K562 (cell line): ENCODE results near the gene GIT2. TPM values are rescaled to one million over a fixed set of nuclear protein-coding genes. Genes with fewer than 3 reads are reported as not detected.

Experiments used
- BCOR ChIP-seq: fragments of 450-650 bp; IDR thresholded peaks from 2 replicates; pipeline ENCODE4 v1.6.1; 2016
- C11orf30 ChIP-seq: fragments of 450-650 bp; IDR thresholded peaks from 2 replicates; pipeline ENCODE4 v1.6.1; 2016; ENCODE audit warnings: low read depth, mild to moderate bottlenecking
- CBFB ChIP-seq: sonication (generic); formaldehyde crosslinking; IDR thresholded peaks from 2 replicates; pipeline ENCODE4 v1.4.0; 2020; ENCODE audit warnings: mild to moderate bottlenecking, missing genetic modification reagents
- EGR1 ChIP-seq: fragments of 450-650 bp; conservative IDR thresholded peaks from 2 replicates; pipeline ENCODE4 v1.6.1; 2017; ENCODE audit warnings: mild to moderate bottlenecking
- ELF2 ChIP-seq: fragments of 250-450 bp; sonication (Bioruptor Pico); IDR thresholded peaks from 2 replicates; pipeline ENCODE4 v1.5.0; 2021; ENCODE audit warnings: mild to moderate bottlenecking
- EP400 ChIP-seq: fragments of 450-650 bp; IDR thresholded peaks from 2 replicates; pipeline ENCODE4 v1.6.1; 2017; ENCODE audit warnings: antibody characterized with exemption, mild to moderate bottlenecking, moderate library complexity
- ESRRA ChIP-seq: fragments of 450-650 bp; IDR thresholded peaks from 2 replicates; pipeline ENCODE4 v1.6.1; 2014; ENCODE audit warnings: low read depth, mild to moderate bottlenecking, moderate library complexity, borderline replicate concordance
- MCM3 ChIP-seq: fragments of 450-650 bp; IDR thresholded peaks from 2 replicates; pipeline ENCODE4 v1.6.1; 2016
- MEIS2 ChIP-seq: fragments of 450-650 bp; IDR thresholded peaks from 2 replicates; pipeline ENCODE4 v1.6.1; 2014; ENCODE audit warnings: mild to moderate bottlenecking; ENCODE audit not compliant: partially characterized antibody
- NCOA1 ChIP-seq: fragments of 450-650 bp; IDR thresholded peaks from 2 replicates; pipeline ENCODE4 v1.6.1; 2016; ENCODE audit warnings: low read depth
- NCOA6 ChIP-seq: fragments of 450-650 bp; IDR thresholded peaks from 2 replicates; pipeline ENCODE4 v1.6.1; 2017; ENCODE audit warnings: mild to moderate bottlenecking
- PCBP1 ChIP-seq: fragments of 200-400 bp; formaldehyde crosslinking; IDR thresholded peaks from 2 replicates; pipeline ENCODE4 v1.6.1; 2018; ENCODE audit warnings: mild to moderate bottlenecking, low read depth, low read length; ENCODE audit not compliant: poor library complexity, severe bottlenecking
- POLR2B ChIP-seq: fragments of 450-650 bp; IDR thresholded peaks from 2 replicates; pipeline ENCODE4 v1.6.1; 2018; ENCODE audit warnings: low read depth; ENCODE audit not compliant: partially characterized antibody
- PRMT5 ChIP-seq: sonication (generic); formaldehyde crosslinking; IDR thresholded peaks from 2 replicates; pipeline ENCODE4 v1.5.0; 2020; ENCODE audit warnings: missing genetic modification reagents
- RBFOX2 ChIP-seq: fragments of 200-400 bp; formaldehyde crosslinking; IDR thresholded peaks from 2 replicates; pipeline ENCODE4 v1.6.1; 2017; ENCODE audit warnings: low read depth, mild to moderate bottlenecking, low read length, moderate library complexity
- SMAD4 ChIP-seq: fragments of 250-450 bp; sonication (Bioruptor Pico); conservative IDR thresholded peaks from 2 replicates; pipeline ENCODE4 v1.8.0; 2021; ENCODE audit warnings: inconsistent platforms, mild to moderate bottlenecking, moderate library complexity
- SP1 ChIP-seq: sonication (generic); formaldehyde crosslinking; IDR thresholded peaks from 2 replicates; pipeline ENCODE4 v1.8.1; 2022; ENCODE audit warnings: mild to moderate bottlenecking, missing genetic modification reagents
- polyA plus RNA-seq, 8 experiments: library from polyadenylated mRNA; depleted of rRNA in 4 of 8; stranded (reverse) in 5 of 8; unstranded in 3 of 8; fragments of >200 nt; fragmentation: Nextera tagmentation in 2 of 8; fragmentation: Illumina TruSeq in 1 of 8; extraction: Ambion mirVana in 2 of 8; extraction: Trizol in 1 of 8; gene quantifications; 2 replicates each; pipeline versions ENCODE4 v1.2.1 to v1.2.3, GENCODE V29; 2011 to 2014; ENCODE audit warnings: inconsistent platforms in 1 of 8, missing spikeins in 1 of 8
- total RNA-seq, 7 experiments: library from RNA; depleted of rRNA in 6 of 7; stranded (reverse); fragments of >200 nt in 6 of 7; fragmentation: Illumina TruSeq in 2 of 7; extraction: Trizol in 2 of 7; gene quantifications; 2 replicates each; pipeline versions ENCODE4 v1.2.1 to v1.2.3, GENCODE V29; 2011 to 2021; ENCODE audit warnings: low replicate concordance in 1 of 7
- TF ChIP-seq, protein P1 (sequence below): sonication (generic); formaldehyde crosslinking; IDR thresholded peaks from 2 replicates; pipeline ENCODE4 v1.8.1; 2023; ENCODE audit warnings: mild to moderate bottlenecking, missing genetic modification reagents
- TF ChIP-seq, protein P2 (sequence below): sonication (generic); formaldehyde crosslinking; IDR thresholded peaks from 2 replicates; pipeline ENCODE4 v1.8.0; 2022; ENCODE audit warnings: mild to moderate bottlenecking, missing genetic modification reagents
- TF ChIP-seq, protein P3 (sequence below): sonication (generic); formaldehyde crosslinking; IDR thresholded peaks from 2 replicates; pipeline ENCODE4 v1.9.0; 2022; ENCODE audit warnings: mild to moderate bottlenecking, missing genetic modification reagents
- TF ChIP-seq, protein P4 (sequence below): fragments of 450-650 bp; IDR thresholded peaks from 2 replicates; pipeline ENCODE4 v1.6.1; 2016; ENCODE audit warnings: borderline replicate concordance

Gene GIT2
- total and polyA plus RNA-seq, 9 of the 15 experiments (the other 6 are each of a cell fraction or from before 2014, with no cell fraction given) = 4.0 to 30.4 (median 23.5) TPM

DNA sequence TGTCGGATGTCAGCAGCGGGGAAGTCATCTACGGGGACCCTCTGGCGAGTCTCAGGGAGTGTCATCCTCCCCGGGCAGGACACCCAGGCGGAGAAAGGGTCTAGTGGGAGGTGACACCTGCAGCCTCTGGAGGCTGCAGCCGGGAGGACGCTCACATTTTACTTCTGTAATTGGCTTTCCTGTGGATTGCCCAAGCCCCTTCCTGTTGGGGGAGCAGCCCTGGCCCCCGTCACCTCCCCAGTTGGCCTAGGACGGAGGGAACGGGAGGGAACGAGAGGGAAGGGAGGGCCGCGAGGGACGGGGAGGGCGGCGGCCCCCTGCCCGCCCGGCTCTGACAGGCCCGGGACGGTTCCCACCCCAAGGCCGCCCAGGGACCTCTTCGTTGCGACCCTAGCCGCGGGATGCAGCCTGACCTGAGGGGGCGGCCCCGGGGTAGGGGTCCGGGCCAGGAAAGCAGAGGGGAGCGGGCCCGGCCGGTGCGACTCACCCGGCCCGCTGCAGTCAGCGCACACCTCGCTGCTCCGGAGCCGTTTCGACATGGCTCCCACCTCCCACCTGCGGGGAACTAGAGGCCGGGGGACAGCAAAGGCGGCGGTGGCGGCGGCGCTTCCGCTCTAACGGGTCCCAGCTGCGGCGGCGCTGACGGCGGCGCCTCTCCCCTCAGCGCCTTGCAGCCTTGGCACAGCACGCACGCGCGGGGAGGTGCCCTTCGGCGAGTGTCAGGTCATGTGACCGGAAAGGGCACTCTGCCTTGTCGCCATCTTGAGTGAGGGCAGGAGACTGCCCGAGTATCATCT is at the start of gene GIT2 (continued):
- TF ChIP-seq, protein P1, sequence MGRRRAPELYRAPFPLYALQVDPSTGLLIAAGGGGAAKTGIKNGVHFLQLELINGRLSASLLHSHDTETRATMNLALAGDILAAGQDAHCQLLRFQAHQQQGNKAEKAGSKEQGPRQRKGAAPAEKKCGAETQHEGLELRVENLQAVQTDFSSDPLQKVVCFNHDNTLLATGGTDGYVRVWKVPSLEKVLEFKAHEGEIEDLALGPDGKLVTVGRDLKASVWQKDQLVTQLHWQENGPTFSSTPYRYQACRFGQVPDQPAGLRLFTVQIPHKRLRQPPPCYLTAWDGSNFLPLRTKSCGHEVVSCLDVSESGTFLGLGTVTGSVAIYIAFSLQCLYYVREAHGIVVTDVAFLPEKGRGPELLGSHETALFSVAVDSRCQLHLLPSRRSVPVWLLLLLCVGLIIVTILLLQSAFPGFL = no peak
- TF ChIP-seq NCOA1 (peak; percentile 36; the same call in 1 of the 2 replicates), PCBP1 (peak; percentile 64), BCOR (no peak), SP1 (CRISPR knock-in tag) (peak; percentile 43; the same call in 1 of the 2 replicates), ELF2 (peak; percentile 88), POLR2B (peak; percentile 67), EP400 (peak; percentile 64; the same call in 1 of the 2 replicates), CBFB (CRISPR knock-in tag) (0 out of 2 replicates have a peak, but pooled peaks have one; percentile 38), SMAD4 (CRISPR knock-in tag) (peak; percentile 87), EGR1 (peak; percentile 49), C11orf30 (0 out of 2 replicates have a peak, but pooled peaks have one; percentile 13), PRMT5 (CRISPR knock-in tag) (0 out of 2 replicates have a peak, but pooled peaks have one; percentile 31), RBFOX2 (peak; percentile 84), MEIS2 (peak; percentile 79), ESRRA (peak; percentile 27), MCM3 (no peak), NCOA6 (no peak; the same call in 1 of the 2 replicates)
- TF ChIP-seq, protein P2, sequence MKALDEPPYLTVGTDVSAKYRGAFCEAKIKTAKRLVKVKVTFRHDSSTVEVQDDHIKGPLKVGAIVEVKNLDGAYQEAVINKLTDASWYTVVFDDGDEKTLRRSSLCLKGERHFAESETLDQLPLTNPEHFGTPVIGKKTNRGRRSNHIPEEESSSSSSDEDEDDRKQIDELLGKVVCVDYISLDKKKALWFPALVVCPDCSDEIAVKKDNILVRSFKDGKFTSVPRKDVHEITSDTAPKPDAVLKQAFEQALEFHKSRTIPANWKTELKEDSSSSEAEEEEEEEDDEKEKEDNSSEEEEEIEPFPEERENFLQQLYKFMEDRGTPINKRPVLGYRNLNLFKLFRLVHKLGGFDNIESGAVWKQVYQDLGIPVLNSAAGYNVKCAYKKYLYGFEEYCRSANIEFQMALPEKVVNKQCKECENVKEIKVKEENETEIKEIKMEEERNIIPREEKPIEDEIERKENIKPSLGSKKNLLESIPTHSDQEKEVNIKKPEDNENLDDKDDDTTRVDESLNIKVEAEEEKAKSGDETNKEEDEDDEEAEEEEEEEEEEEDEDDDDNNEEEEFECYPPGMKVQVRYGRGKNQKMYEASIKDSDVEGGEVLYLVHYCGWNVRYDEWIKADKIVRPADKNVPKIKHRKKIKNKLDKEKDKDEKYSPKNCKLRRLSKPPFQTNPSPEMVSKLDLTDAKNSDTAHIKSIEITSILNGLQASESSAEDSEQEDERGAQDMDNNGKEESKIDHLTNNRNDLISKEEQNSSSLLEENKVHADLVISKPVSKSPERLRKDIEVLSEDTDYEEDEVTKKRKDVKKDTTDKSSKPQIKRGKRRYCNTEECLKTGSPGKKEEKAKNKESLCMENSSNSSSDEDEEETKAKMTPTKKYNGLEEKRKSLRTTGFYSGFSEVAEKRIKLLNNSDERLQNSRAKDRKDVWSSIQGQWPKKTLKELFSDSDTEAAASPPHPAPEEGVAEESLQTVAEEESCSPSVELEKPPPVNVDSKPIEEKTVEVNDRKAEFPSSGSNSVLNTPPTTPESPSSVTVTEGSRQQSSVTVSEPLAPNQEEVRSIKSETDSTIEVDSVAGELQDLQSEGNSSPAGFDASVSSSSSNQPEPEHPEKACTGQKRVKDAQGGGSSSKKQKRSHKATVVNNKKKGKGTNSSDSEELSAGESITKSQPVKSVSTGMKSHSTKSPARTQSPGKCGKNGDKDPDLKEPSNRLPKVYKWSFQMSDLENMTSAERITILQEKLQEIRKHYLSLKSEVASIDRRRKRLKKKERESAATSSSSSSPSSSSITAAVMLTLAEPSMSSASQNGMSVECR (CRISPR knock-in tag) = peak; percentile 60; the same call in 1 of the 2 replicates
- TF ChIP-seq, protein P3, sequence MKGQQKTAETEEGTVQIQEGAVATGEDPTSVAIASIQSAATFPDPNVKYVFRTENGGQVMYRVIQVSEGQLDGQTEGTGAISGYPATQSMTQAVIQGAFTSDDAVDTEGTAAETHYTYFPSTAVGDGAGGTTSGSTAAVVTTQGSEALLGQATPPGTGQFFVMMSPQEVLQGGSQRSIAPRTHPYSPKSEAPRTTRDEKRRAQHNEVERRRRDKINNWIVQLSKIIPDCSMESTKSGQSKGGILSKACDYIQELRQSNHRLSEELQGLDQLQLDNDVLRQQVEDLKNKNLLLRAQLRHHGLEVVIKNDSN (CRISPR knock-in tag) = peak; percentile 98
- TF ChIP-seq, protein P4, sequence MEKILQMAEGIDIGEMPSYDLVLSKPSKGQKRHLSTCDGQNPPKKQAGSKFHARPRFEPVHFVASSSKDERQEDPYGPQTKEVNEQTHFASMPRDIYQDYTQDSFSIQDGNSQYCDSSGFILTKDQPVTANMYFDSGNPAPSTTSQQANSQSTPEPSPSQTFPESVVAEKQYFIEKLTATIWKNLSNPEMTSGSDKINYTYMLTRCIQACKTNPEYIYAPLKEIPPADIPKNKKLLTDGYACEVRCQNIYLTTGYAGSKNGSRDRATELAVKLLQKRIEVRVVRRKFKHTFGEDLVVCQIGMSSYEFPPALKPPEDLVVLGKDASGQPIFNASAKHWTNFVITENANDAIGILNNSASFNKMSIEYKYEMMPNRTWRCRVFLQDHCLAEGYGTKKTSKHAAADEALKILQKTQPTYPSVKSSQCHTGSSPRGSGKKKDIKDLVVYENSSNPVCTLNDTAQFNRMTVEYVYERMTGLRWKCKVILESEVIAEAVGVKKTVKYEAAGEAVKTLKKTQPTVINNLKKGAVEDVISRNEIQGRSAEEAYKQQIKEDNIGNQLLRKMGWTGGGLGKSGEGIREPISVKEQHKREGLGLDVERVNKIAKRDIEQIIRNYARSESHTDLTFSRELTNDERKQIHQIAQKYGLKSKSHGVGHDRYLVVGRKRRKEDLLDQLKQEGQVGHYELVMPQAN = peak; percentile 69
